Measurements from ENCODE around the gene ZEB1. TPM values are rescaled to one million over a fixed set of nuclear protein-coding genes. Genes with fewer than 3 reads are reported as not detected.
"Not testable (repeated sequence)": the region's sequence is repeated elsewhere in the genome, so short reads cannot be mapped to it uniquely, and the experiment has no call there.

The ZEB1 gene
- total RNA-seq, 1 donor from 2014 or later, result 67.3 TPM

DNA sequence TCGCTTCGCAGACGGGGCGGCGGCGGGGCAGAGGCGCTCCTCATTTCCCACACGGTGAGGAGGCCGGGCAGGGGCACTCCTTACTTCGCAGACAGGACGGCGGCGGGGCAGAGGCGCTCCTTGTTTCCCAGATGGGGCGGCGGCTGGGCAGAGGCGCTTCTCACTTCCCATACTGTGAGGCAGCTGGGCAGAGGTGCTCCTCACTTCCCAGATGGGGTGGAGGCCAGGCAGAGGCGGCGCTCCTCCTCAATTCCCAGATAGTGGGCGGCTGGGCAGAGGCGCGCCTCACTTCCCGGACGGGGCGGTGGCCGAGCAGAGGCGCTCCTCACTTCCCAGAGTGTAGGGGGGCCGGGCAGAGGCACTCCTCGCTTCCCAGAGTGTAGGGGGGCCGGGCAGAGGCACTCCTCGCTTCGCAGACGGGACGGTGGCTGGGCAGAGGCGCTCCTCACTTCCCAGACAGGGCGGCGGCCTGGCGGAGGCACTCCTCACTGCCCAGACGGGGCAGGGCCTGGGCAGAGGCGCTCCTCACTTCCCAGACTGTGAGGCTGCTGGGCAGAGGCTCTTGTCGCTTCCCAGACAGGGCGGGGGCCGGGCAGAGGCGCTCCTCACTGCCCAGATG lies 43.1 kb downstream of the ZEB1 start:
- H3K9me3 ChIP-seq (ENCODE audit: control insufficient read depth in 3 of 3, low read length in 3 of 3), result no peaks in the 10 kb centered on the region
- H3K9ac ChIP-seq (ENCODE audit: low read depth in 1 of 3, low read length in 3 of 3), result no peak overlapping the region
- H3K27me3 ChIP-seq (ENCODE audit: control insufficient read depth in 3 of 3, insufficient read depth in 3 of 3, low read length in 3 of 3), result no peaks in the 10 kb centered on the region
- no peak overlapping the region for H3K4me3 ChIP-seq (ENCODE audit: low read length in 3 of 3)
- no peaks in the 10 kb centered on the region for H3K36me3 ChIP-seq (ENCODE audit: control insufficient read depth in 3 of 3, insufficient read depth in 3 of 3, low read length in 3 of 3)
- H3K27ac ChIP-seq (ENCODE audit: low read depth, low read length), result no peak overlapping the region
- peaks cover 17 to 22% (median 18%) of the 10 kb centered on the region in 3 donors for H3K4me1 ChIP-seq (ENCODE audit: control insufficient read depth in 3 of 3, insufficient read depth in 3 of 3, low read length in 3 of 3)

- not testable (repeated sequence) for H3K9ac ChIP-seq (ENCODE audit: low read depth in 1 of 3, low read length in 3 of 3); H3K27ac ChIP-seq (ENCODE audit: low read depth, low read length); H3K27me3 ChIP-seq (ENCODE audit: control insufficient read depth in 3 of 3, insufficient read depth in 3 of 3, low read length in 3 of 3); H3K36me3 ChIP-seq (ENCODE audit: control insufficient read depth in 3 of 3, insufficient read depth in 3 of 3, low read length in 3 of 3); H3K4me3 ChIP-seq (ENCODE audit: low read length in 3 of 3); H3K9me3 ChIP-seq (ENCODE audit: control insufficient read depth in 3 of 3, low read length in 3 of 3)
- peaks cover 11 to 14% (median 13%) of the 10 kb centered on the region in 3 donors for H3K4me1 ChIP-seq (ENCODE audit: control insufficient read depth in 3 of 3, insufficient read depth in 3 of 3, low read length in 3 of 3)
Measured at GRCh38 chr10:31363696-31364095, 44.7 kb downstream of the ZEB1 start.

- not testable (repeated sequence) for H3K4me3 ChIP-seq (ENCODE audit: low read length in 3 of 3); H3K4me1 ChIP-seq (ENCODE audit: control insufficient read depth in 3 of 3, insufficient read depth in 3 of 3, low read length in 3 of 3); H3K36me3 ChIP-seq (ENCODE audit: control insufficient read depth in 3 of 3, insufficient read depth in 3 of 3, low read length in 3 of 3); H3K27me3 ChIP-seq (ENCODE audit: control insufficient read depth in 3 of 3, insufficient read depth in 3 of 3, low read length in 3 of 3); H3K9me3 ChIP-seq (ENCODE audit: control insufficient read depth in 3 of 3, low read length in 3 of 3); H3K9ac ChIP-seq (ENCODE audit: low read depth in 1 of 3, low read length in 3 of 3); H3K27ac ChIP-seq (ENCODE audit: low read depth, low read length)
Measured at GRCh38 chr10:31364238-31364637, 45.2 kb downstream of the ZEB1 start.

DNA sequence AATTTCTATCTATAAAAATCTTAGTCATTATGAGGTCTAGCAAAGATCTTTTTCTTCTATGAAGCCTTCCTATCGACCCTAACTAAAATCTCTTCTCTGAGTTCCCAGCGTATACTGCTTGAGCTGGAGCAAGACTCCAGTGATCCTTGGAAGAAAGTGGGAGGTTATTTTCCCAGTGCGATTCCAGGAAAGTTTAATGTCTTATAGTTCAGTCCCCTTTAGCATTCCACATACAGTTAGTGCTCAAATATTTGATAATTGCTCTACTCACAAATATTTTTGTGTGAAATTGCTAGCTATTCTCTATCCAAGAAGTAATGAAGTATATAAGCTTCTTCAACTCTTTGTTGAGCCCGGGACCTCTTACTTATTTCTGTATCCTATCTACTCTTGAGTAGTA lies 47.7 kb downstream of the ZEB1 start:
- Histone ChIP-seq H3K4me3 (ENCODE audit: low read length in 3 of 3) (no peak overlapping the region), H3K9ac (ENCODE audit: low read depth in 1 of 3, low read length in 3 of 3) (no peak overlapping the region), H3K27ac (ENCODE audit: low read depth, low read length) (no peak overlapping the region), H3K4me1 (ENCODE audit: control insufficient read depth in 3 of 3, insufficient read depth in 3 of 3, low read length in 3 of 3) (peaks cover 0 to 13% (median 0%) of the 10 kb centered on the region in 3 donors), H3K9me3 (ENCODE audit: control insufficient read depth in 3 of 3, low read length in 3 of 3) (no peaks in the 10 kb centered on the region), H3K27me3 (ENCODE audit: control insufficient read depth in 3 of 3, insufficient read depth in 3 of 3, low read length in 3 of 3) (no peaks in the 10 kb centered on the region), H3K36me3 (ENCODE audit: control insufficient read depth in 3 of 3, insufficient read depth in 3 of 3, low read length in 3 of 3) (no peaks in the 10 kb centered on the region)

- Histone ChIP-seq H3K9ac (ENCODE audit: low read depth in 1 of 3, low read length in 3 of 3) (no peak overlapping the region), H3K27me3 (ENCODE audit: control insufficient read depth in 3 of 3, insufficient read depth in 3 of 3, low read length in 3 of 3) (no peaks in the 10 kb centered on the region), H3K4me3 (ENCODE audit: low read length in 3 of 3) (no peak overlapping the region), H3K27ac (ENCODE audit: low read depth, low read length) (no peak overlapping the region), H3K9me3 (ENCODE audit: control insufficient read depth in 3 of 3, low read length in 3 of 3) (no peaks in the 10 kb centered on the region), H3K4me1 (ENCODE audit: control insufficient read depth in 3 of 3, insufficient read depth in 3 of 3, low read length in 3 of 3) (peaks cover 0 to 13% (median 0%) of the 10 kb centered on the region in 3 donors), H3K36me3 (ENCODE audit: control insufficient read depth in 3 of 3, insufficient read depth in 3 of 3, low read length in 3 of 3) (no peaks in the 10 kb centered on the region)
Measured at GRCh38 chr10:31368724-31369123, 49.7 kb downstream of the ZEB1 start.

- H3K4me3 ChIP-seq (ENCODE audit: low read length in 3 of 3), result no peak overlapping the region
Measured at GRCh38 chr10:31372439-31372838, 53.4 kb downstream of the ZEB1 start.

GRCh38 chr10:31374146-31374696 lies 55.2 kb downstream of the ZEB1 start:
- Histone ChIP-seq H3K27me3 (ENCODE audit: control insufficient read depth in 3 of 3, insufficient read depth in 3 of 3, low read length in 3 of 3) (no peaks in the 10 kb centered on the region), H3K4me3 (ENCODE audit: low read length in 3 of 3) (no peak overlapping the region), H3K9ac (ENCODE audit: low read depth in 1 of 3, low read length in 3 of 3) (no peak overlapping the region), H3K36me3 (ENCODE audit: control insufficient read depth in 3 of 3, insufficient read depth in 3 of 3, low read length in 3 of 3) (no peaks in the 10 kb centered on the region), H3K4me1 (ENCODE audit: control insufficient read depth in 3 of 3, insufficient read depth in 3 of 3, low read length in 3 of 3) (peaks cover 0 to 15% (median 0%) of the 10 kb centered on the region in 3 donors), H3K27ac (ENCODE audit: low read depth, low read length) (no peak overlapping the region), H3K9me3 (ENCODE audit: control insufficient read depth in 3 of 3, low read length in 3 of 3) (no peaks in the 10 kb centered on the region)

More at GRCh38 chr10:31372439-31372838, 53.4 kb downstream of the ZEB1 start:
- H3K9ac ChIP-seq (ENCODE audit: low read depth in 1 of 3, low read length in 3 of 3), result no peak overlapping the region
- peaks cover 0 to 17% (median 0%) of the 10 kb centered on the region in 3 donors for H3K4me1 ChIP-seq (ENCODE audit: control insufficient read depth in 3 of 3, insufficient read depth in 3 of 3, low read length in 3 of 3)
- no peaks in the 10 kb centered on the region for H3K36me3 ChIP-seq (ENCODE audit: control insufficient read depth in 3 of 3, insufficient read depth in 3 of 3, low read length in 3 of 3)
- H3K9me3 ChIP-seq (ENCODE audit: control insufficient read depth in 3 of 3, low read length in 3 of 3), result no peaks in the 10 kb centered on the region
- H3K27ac ChIP-seq (ENCODE audit: low read depth, low read length), result no peak overlapping the region
- H3K27me3 ChIP-seq (ENCODE audit: control insufficient read depth in 3 of 3, insufficient read depth in 3 of 3, low read length in 3 of 3), result no peaks in the 10 kb centered on the region

DNA sequence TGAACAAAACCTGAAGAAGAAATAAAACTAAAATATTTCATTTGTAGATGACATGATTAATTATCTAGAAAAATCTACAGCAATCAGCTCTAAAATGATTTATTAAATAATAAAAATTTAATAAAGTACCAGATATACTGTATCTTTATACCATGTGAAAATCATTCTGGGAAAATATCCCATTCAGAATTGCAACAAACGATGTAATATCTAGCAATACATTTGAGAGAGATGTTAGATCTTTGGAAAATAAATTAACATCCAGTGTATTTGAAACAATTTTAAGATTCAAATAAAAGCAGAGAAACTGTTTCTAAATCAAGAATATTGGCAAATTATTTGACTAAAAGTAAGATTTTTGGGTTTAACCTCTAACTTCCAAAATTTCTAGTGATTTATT lies 62.2 kb downstream of the ZEB1 start:
- no peaks in the 10 kb centered on the region for H3K36me3 ChIP-seq (ENCODE audit: control insufficient read depth in 3 of 3, insufficient read depth in 3 of 3, low read length in 3 of 3)
- peaks cover 4 to 14% (median 10%) of the 10 kb centered on the region in 3 donors for H3K4me1 ChIP-seq (ENCODE audit: control insufficient read depth in 3 of 3, insufficient read depth in 3 of 3, low read length in 3 of 3)
- H3K27me3 ChIP-seq (ENCODE audit: control insufficient read depth in 3 of 3, insufficient read depth in 3 of 3, low read length in 3 of 3), result no peaks in the 10 kb centered on the region
- no peak overlapping the region for H3K4me3 ChIP-seq (ENCODE audit: low read length in 3 of 3)
- H3K27ac ChIP-seq (ENCODE audit: low read depth, low read length), result no peak overlapping the region
- no peak overlapping the region for H3K9ac ChIP-seq (ENCODE audit: low read depth in 1 of 3, low read length in 3 of 3)
- H3K9me3 ChIP-seq (ENCODE audit: control insufficient read depth in 3 of 3, low read length in 3 of 3), result no peaks in the 10 kb centered on the region

GRCh38 chr10:31381766-31382316 lies 62.8 kb downstream of the ZEB1 start:
- Histone ChIP-seq H3K36me3 (ENCODE audit: control insufficient read depth in 3 of 3, insufficient read depth in 3 of 3, low read length in 3 of 3) (no peaks in the 10 kb centered on the region), H3K9me3 (ENCODE audit: control insufficient read depth in 3 of 3, low read length in 3 of 3) (no peaks in the 10 kb centered on the region), H3K27ac (ENCODE audit: low read depth, low read length) (no peak overlapping the region), H3K4me3 (ENCODE audit: low read length in 3 of 3) (no peak overlapping the region), H3K4me1 (ENCODE audit: control insufficient read depth in 3 of 3, insufficient read depth in 3 of 3, low read length in 3 of 3) (peaks cover 4 to 14% (median 10%) of the 10 kb centered on the region in 3 donors), H3K27me3 (ENCODE audit: control insufficient read depth in 3 of 3, insufficient read depth in 3 of 3, low read length in 3 of 3) (no peaks in the 10 kb centered on the region), H3K9ac (ENCODE audit: low read depth in 1 of 3, low read length in 3 of 3) (no peak overlapping the region)

- Histone ChIP-seq H3K9ac (ENCODE audit: low read depth in 1 of 3, low read length in 3 of 3) (no peak overlapping the region), H3K4me1 (ENCODE audit: control insufficient read depth in 3 of 3, insufficient read depth in 3 of 3, low read length in 3 of 3) (peaks cover 4 to 14% (median 10%) of the 10 kb centered on the region in 3 donors), H3K36me3 (ENCODE audit: control insufficient read depth in 3 of 3, insufficient read depth in 3 of 3, low read length in 3 of 3) (peaks cover 3% of the 10 kb centered on the region in 3 donors), H3K27ac (ENCODE audit: low read depth, low read length) (no peak overlapping the region), H3K9me3 (ENCODE audit: control insufficient read depth in 3 of 3, low read length in 3 of 3) (no peaks in the 10 kb centered on the region), H3K4me3 (ENCODE audit: low read length in 3 of 3) (no peak overlapping the region), H3K27me3 (ENCODE audit: control insufficient read depth in 3 of 3, insufficient read depth in 3 of 3, low read length in 3 of 3) (no peaks in the 10 kb centered on the region)
Measured at GRCh38 chr10:31383810-31384588, 65.0 kb downstream of the ZEB1 start.

Data from skeletal muscle tissue (tissue), 4 donors.